ENCODE data around the gene DENND6B.

- TF ChIP-seq, protein P1, sequence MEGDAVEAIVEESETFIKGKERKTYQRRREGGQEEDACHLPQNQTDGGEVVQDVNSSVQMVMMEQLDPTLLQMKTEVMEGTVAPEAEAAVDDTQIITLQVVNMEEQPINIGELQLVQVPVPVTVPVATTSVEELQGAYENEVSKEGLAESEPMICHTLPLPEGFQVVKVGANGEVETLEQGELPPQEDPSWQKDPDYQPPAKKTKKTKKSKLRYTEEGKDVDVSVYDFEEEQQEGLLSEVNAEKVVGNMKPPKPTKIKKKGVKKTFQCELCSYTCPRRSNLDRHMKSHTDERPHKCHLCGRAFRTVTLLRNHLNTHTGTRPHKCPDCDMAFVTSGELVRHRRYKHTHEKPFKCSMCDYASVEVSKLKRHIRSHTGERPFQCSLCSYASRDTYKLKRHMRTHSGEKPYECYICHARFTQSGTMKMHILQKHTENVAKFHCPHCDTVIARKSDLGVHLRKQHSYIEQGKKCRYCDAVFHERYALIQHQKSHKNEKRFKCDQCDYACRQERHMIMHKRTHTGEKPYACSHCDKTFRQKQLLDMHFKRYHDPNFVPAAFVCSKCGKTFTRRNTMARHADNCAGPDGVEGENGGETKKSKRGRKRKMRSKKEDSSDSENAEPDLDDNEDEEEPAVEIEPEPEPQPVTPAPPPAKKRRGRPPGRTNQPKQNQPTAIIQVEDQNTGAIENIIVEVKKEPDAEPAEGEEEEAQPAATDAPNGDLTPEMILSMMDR (IDR thresholded peaks at IDR 0.05) = no peak
- TF ChIP-seq POLR2A (IDR thresholded peaks at IDR 0.05) = no peak
Measured at GRCh38 chr22:50281957-50282356, 44.9 kb downstream of the DENND6B start.
